PC-9 (cell line): ENCODE data around the gene SLC25A42. TPM values are rescaled to one million over a fixed set of nuclear protein-coding genes. Genes with fewer than 3 reads are reported as not detected.

Experiments
- BruUV-seq: library from RNA; stranded (reverse); fragments of 400-500 nt; replicated peaks from 2 replicates; lab custom pipeline; 2021; lab: Mats Ljungman, UMichigan
- CTCF ChIA-PET: fragments of 300-600 bp; sonication (Branson Sonifier 250); formaldehyde crosslinking; loops from one replicate; lab custom pipeline; 2022; ENCODE audit warnings: antibody characterized with exemption; lab: Charles Lee
- POLR2A ChIA-PET: fragments of 300-600 bp; sonication (Branson Sonifier 250); formaldehyde crosslinking; loops from one replicate; lab custom pipeline; 2022; ENCODE audit warnings: antibody characterized with exemption; ENCODE audit not compliant: unreplicated experiment; lab: Charles Lee
- DNase-seq, 2 experiments: peaks; one replicate each; pipeline versions ENCODE4 v3.0.0 to v3.0.0-alpha.2; 2015 to 2022; ENCODE audit warnings: mixed read lengths in 1 of 2
- H2AFZ ChIP-seq: fragments of 200-600 bp; sonication (generic); 2 replicates; pipeline ENCODE4 v1.8.1; 2017; ENCODE audit warnings: antibody characterized with exemption
- H3F3A ChIP-seq: fragments of 200-600 bp; sonication (generic); 2 replicates; pipeline ENCODE4 v1.8.1; 2017; ENCODE audit warnings: antibody characterized with exemption, mild to moderate bottlenecking, low read depth; ENCODE audit not compliant: insufficient read depth
- H3K27ac ChIP-seq: fragments of 200-600 bp; sonication (generic); 2 replicates; pipeline ENCODE4 v1.6.1; 2016; ENCODE audit warnings: mixed run types
- H3K27me3 ChIP-seq: fragments of 200-600 bp; sonication (generic); 2 replicates; pipeline ENCODE4 v1.6.1; 2016; ENCODE audit warnings: low read depth, mixed run types; ENCODE audit not compliant: insufficient read depth
- H3K36me3 ChIP-seq: fragments of 200-600 bp; sonication (generic); 2 replicates; pipeline ENCODE4 v1.6.1; 2016; ENCODE audit warnings: low read depth, mixed run types
- H3K4me1 ChIP-seq: fragments of 200-600 bp; sonication (generic); replicated peaks from 2 replicates; pipeline ENCODE4 v1.6.1; 2016; ENCODE audit warnings: mixed run types; ENCODE audit not compliant: insufficient read depth
- H3K4me2 ChIP-seq: fragments of 200-600 bp; sonication (generic); 2 replicates; pipeline ENCODE4 v1.6.1; 2017; ENCODE audit warnings: mixed run types
- H3K4me3 ChIP-seq: fragments of 200-600 bp; sonication (generic); 2 replicates; pipeline ENCODE4 v1.6.1; 2016; ENCODE audit warnings: mixed run types
- H3K79me2 ChIP-seq: fragments of 200-600 bp; sonication (generic); 2 replicates; pipeline ENCODE4 v1.6.1; 2017; ENCODE audit warnings: low read depth, mixed run types
- H3K9me2 ChIP-seq: fragments of 200-600 bp; sonication (generic); 2 replicates; pipeline ENCODE4 v1.8.1; 2017; ENCODE audit warnings: mild to moderate bottlenecking; ENCODE audit not compliant: insufficient read depth
- H3K9me3 ChIP-seq: fragments of 200-600 bp; sonication (generic); 2 replicates; pipeline ENCODE4 v1.8.1; 2016; ENCODE audit warnings: low read depth; ENCODE audit not compliant: insufficient read depth
- H4K20me1 ChIP-seq: fragments of 200-600 bp; sonication (generic); 2 replicates; pipeline ENCODE4 v1.8.1; 2017; ENCODE audit not compliant: insufficient read depth
- EZH2 ChIP-seq: fragments of 200-600 bp; sonication (generic); IDR thresholded peaks from 2 replicates; pipeline ENCODE4 v1.8.0; 2017; ENCODE audit warnings: antibody characterized with exemption, low read depth
- intact Hi-C: fragments of 100-400 bp; cut with micrococcal nuclease; formaldehyde crosslinking; loops from one replicate; pipeline ENCODE4 v1.10.0; 2022; ENCODE audit not compliant: unreplicated experiment
- total RNA-seq: library from RNA; stranded (reverse); gene quantifications from 2 replicates; pipeline ENCODE4 v1.2.3, GENCODE V29; 2021
- TF ChIP-seq, protein P1 (sequence below): fragments of 200-600 bp; sonication (generic); conservative IDR thresholded peaks from 2 replicates; pipeline ENCODE4 v1.6.1; 2017; ENCODE audit warnings: mixed run types, antibody characterized with exemption, mild to moderate bottlenecking, moderate library complexity

The SLC25A42 gene
- total RNA-seq, 1 experiment from 2014 or later = 6.9 TPM

DNA sequence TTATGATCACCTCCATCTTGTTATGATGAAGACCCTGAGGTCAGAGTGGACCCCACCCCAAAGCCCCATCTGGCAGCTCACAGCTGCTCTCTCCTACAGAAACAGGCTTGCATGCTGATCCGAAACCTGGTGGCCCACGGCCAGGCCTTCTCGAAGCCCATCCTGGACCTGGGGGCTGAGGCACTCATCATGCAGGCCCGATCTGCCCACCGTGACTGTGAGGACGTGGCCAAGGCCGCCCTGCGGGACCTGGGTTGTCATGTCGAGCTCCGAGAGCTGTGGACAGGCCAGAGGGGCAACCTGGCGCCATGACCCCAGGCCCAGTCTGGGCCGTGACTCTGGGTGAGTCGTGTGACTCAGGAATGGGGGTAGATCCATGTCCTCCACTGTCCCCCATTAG, 6.5 kb upstream of the SLC25A42 start:
- no peak for TF ChIP-seq EZH2
- TF ChIP-seq, protein P1, sequence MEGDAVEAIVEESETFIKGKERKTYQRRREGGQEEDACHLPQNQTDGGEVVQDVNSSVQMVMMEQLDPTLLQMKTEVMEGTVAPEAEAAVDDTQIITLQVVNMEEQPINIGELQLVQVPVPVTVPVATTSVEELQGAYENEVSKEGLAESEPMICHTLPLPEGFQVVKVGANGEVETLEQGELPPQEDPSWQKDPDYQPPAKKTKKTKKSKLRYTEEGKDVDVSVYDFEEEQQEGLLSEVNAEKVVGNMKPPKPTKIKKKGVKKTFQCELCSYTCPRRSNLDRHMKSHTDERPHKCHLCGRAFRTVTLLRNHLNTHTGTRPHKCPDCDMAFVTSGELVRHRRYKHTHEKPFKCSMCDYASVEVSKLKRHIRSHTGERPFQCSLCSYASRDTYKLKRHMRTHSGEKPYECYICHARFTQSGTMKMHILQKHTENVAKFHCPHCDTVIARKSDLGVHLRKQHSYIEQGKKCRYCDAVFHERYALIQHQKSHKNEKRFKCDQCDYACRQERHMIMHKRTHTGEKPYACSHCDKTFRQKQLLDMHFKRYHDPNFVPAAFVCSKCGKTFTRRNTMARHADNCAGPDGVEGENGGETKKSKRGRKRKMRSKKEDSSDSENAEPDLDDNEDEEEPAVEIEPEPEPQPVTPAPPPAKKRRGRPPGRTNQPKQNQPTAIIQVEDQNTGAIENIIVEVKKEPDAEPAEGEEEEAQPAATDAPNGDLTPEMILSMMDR = no peak
- H3K79me2 ChIP-seq = no peaks in the 10 kb centered on the region
- peaks cover 14% of the 10 kb centered on the region; the same call in 1 of the 2 replicates for H3F3A ChIP-seq
- no peaks in the 10 kb centered on the region for H3K9me2 ChIP-seq
- no peak overlapping the region for H3K4me2 ChIP-seq
- intact Hi-C loops = no loop called here
- peaks cover 8% of the 10 kb centered on the region for H4K20me1 ChIP-seq
- DNase-seq = no peak
- no peaks in the 10 kb centered on the region for H3K27me3 ChIP-seq
- H3K36me3 ChIP-seq = no peaks in the 10 kb centered on the region
- no peak overlapping the region for H2AFZ ChIP-seq
- POLR2A ChIA-PET = no interaction called here
- no TSS peak for BruUV-seq
- CTCF ChIA-PET = no interaction called here
- H3K4me3 ChIP-seq = no peak overlapping the region
- peaks cover 12% of the 10 kb centered on the region for H3K4me1 ChIP-seq
- no peaks in the 10 kb centered on the region for H3K9me3 ChIP-seq
- H3K27ac ChIP-seq = no peak overlapping the region

GRCh38 chr19:19057720-19058119, 6.1 kb upstream of the SLC25A42 start:
- H3K4me1 ChIP-seq = peaks cover 16% of the 10 kb centered on the region
- DNase-seq = no peak
- peaks cover 8% of the 10 kb centered on the region for H4K20me1 ChIP-seq
- no peaks in the 10 kb centered on the region for H3K9me3 ChIP-seq
- ChIA-PET CTCF (no interaction called here), POLR2A (no interaction called here)
- peaks cover 18% of the 10 kb centered on the region for H3F3A ChIP-seq
- no peak overlapping the region for H3K27ac ChIP-seq
- H3K9me2 ChIP-seq = no peaks in the 10 kb centered on the region
- no peak overlapping the region for H3K4me3 ChIP-seq
- no peaks in the 10 kb centered on the region for H3K79me2 ChIP-seq
- intact Hi-C loops = no loop called here
- H3K27me3 ChIP-seq = no peaks in the 10 kb centered on the region
- H3K4me2 ChIP-seq = no peak overlapping the region
- H3K36me3 ChIP-seq = no peaks in the 10 kb centered on the region
- no peak overlapping the region for H2AFZ ChIP-seq
- BruUV-seq = no TSS peak
- TF ChIP-seq, protein P1 = no peak
- no peak for TF ChIP-seq EZH2

GRCh38 chr19:19059018-19059836, 4.6 kb upstream of the SLC25A42 start:
- peaks cover 21% of the 10 kb centered on the region for H3K4me1 ChIP-seq
- no peak for DNase-seq
- intact Hi-C loops = no loop called here
- H3K4me2 ChIP-seq = no peak overlapping the region
- peaks cover 23% of the 10 kb centered on the region for H3F3A ChIP-seq
- H3K4me3 ChIP-seq = no peak overlapping the region
- TF ChIP-seq EZH2 = no peak
- TF ChIP-seq, protein P1 = no peak
- BruUV-seq = no TSS peak
- ChIA-PET POLR2A (no interaction called here), CTCF (interaction anchor here (0.6 kb wide), 1 partner anchor 80 kb away, joined by 5 read pairs; no protein-coding TSS in a partner anchor)
- no peak overlapping the region for H3K27ac ChIP-seq
- no peaks in the 10 kb centered on the region for H3K9me3 ChIP-seq
- no peaks in the 10 kb centered on the region for H3K79me2 ChIP-seq
- no peaks in the 10 kb centered on the region for H3K36me3 ChIP-seq
- H3K27me3 ChIP-seq = no peaks in the 10 kb centered on the region
- H4K20me1 ChIP-seq = peaks cover under 1% of the 10 kb centered on the region; the same call in 1 of the 2 replicates
- no peaks in the 10 kb centered on the region for H3K9me2 ChIP-seq
- no peak overlapping the region for H2AFZ ChIP-seq
